ENCODE data around the gene UNKL. TPM values are rescaled to one million over a fixed set of nuclear protein-coding genes. Genes with fewer than 3 reads are reported as not detected.

Gene UNKL
- total RNA-seq, 2 donors from 2014 or later, result 32.6 to 96.7 TPM

DNA sequence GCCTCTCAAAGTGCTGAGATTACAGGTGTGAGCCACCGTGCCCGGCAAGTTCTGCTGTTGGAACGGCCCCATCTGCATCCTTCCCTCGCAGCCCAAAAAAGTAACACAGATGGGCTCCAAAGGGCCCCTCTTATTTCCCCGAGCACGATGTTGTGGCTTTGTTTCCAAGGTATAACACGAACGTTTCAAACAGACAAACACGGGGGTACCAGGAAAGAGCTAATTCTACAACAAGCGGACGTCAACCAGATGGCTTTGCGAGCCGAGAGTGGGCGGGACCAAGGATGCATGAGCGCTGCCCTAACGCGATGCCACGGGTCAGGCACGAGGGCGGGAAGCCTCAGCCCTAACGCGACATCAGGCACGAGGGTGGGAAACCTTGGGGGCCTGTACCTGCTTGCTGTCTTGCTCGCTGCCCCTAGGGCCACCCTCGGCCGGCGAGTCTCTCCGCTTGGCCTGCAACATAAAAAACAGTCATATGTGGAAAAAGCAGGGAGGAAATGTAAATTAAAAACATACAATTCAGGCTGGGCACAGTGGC lies 24.2 kb downstream of the UNKL start:
- H3K36me3 ChIP-seq, result peaks cover 3 to 22% of the 10 kb centered on the region in 2 donors
- H3K4me1 ChIP-seq (replicated peaks), result no peaks in the 10 kb centered on the region
- H3K9me3 ChIP-seq, result no peaks in the 10 kb centered on the region
- no peak overlapping the region for H3K4me3 ChIP-seq
- TF ChIP-seq POLR2AphosphoS5 (IDR thresholded peaks at IDR 0.05) (no peak), POLR2A (IDR thresholded peaks at IDR 0.05) (no peak)
- TF ChIP-seq, protein P1, sequence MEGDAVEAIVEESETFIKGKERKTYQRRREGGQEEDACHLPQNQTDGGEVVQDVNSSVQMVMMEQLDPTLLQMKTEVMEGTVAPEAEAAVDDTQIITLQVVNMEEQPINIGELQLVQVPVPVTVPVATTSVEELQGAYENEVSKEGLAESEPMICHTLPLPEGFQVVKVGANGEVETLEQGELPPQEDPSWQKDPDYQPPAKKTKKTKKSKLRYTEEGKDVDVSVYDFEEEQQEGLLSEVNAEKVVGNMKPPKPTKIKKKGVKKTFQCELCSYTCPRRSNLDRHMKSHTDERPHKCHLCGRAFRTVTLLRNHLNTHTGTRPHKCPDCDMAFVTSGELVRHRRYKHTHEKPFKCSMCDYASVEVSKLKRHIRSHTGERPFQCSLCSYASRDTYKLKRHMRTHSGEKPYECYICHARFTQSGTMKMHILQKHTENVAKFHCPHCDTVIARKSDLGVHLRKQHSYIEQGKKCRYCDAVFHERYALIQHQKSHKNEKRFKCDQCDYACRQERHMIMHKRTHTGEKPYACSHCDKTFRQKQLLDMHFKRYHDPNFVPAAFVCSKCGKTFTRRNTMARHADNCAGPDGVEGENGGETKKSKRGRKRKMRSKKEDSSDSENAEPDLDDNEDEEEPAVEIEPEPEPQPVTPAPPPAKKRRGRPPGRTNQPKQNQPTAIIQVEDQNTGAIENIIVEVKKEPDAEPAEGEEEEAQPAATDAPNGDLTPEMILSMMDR (IDR thresholded peaks at IDR 0.05), result no peak
- no peak for DNase-seq (ENCODE audit: low spot score)
- 81% methylated on average over 28 of the region's 28 CpGs for WGBS
- no peaks in the 10 kb centered on the region for H3K27me3 ChIP-seq (replicated peaks; ENCODE audit: insufficient read depth)
- H3K27ac ChIP-seq, result no peak overlapping the region
- intact Hi-C loops (cut with DNase I), result no loop called here

DNA sequence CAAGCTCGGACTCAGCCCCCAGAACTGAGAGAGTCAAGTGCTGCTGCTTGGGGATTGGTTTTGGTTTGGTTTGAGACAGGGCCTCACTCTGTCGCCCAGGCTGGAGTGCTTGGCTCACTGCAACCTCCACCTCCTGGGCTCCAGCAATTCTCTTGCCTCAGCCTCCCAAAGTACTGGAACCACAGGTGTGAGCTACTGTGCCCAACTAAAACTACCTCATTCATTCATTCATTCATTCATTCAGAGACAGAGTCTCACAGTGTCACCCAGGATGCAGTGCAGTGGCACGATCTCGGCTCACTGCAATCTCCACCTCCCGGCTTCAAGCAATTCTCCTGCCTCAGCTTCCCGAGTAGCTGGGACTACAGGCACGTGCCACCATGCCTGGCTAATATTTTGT lies 24.7 kb downstream of the UNKL start:
- Histone ChIP-seq H3K9me3 (no peaks in the 10 kb centered on the region), H3K36me3 (peaks cover 3 to 22% of the 10 kb centered on the region in 2 donors), H3K4me1 (replicated peaks) (no peaks in the 10 kb centered on the region), H3K27ac (no peak overlapping the region), H3K27me3 (replicated peaks; ENCODE audit: insufficient read depth) (no peaks in the 10 kb centered on the region), H3K4me3 (no peak overlapping the region)
- intact Hi-C loops (cut with DNase I), result no loop called here
- TF ChIP-seq, protein P1 (IDR thresholded peaks at IDR 0.05), result no peak
- TF ChIP-seq POLR2AphosphoS5 (IDR thresholded peaks at IDR 0.05), result no peak
- no peak for TF ChIP-seq POLR2A (IDR thresholded peaks at IDR 0.05)
- 93% methylated on average over 7 of the region's 7 CpGs for WGBS
- no peak for DNase-seq (ENCODE audit: low spot score)

DNA sequence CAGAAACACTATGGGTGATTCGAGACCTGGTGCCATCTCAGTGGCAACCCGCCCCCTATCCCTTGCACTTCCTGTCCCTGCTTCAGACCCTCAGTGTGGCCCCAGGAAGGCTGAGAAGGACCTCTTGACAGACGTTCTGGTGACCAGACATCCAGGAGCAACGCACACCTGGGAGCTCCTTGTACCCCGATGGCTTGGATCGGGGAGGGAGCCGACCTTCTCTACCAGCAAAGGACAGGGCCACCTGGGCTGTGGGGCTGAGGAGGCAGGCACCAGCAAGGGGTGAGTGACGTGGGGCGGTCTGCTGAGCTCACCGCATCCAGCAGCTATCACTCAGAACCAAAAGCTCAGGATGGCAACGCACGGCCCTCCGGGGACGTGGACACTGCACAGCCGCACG lies 27.2 kb downstream of the UNKL start:
- no peak overlapping the region for H3K4me3 ChIP-seq
- no peaks in the 10 kb centered on the region for H3K27me3 ChIP-seq (replicated peaks; ENCODE audit: insufficient read depth)
- no peaks in the 10 kb centered on the region for H3K4me1 ChIP-seq (replicated peaks)
- WGBS, result 96% methylated on average over 12 of the region's 16 CpGs
- peaks cover 3 to 13% of the 10 kb centered on the region in 2 donors for H3K36me3 ChIP-seq
- TF ChIP-seq, protein P1 (IDR thresholded peaks at IDR 0.05), result no peak
- TF ChIP-seq POLR2A (IDR thresholded peaks at IDR 0.05), result no peak
- no peak for TF ChIP-seq POLR2AphosphoS5 (IDR thresholded peaks at IDR 0.05)
- no peak overlapping the region for H3K27ac ChIP-seq
- H3K9me3 ChIP-seq, result no peaks in the 10 kb centered on the region
- no peak for DNase-seq (ENCODE audit: low spot score)
- intact Hi-C loops (cut with DNase I), result no loop called here

DNA sequence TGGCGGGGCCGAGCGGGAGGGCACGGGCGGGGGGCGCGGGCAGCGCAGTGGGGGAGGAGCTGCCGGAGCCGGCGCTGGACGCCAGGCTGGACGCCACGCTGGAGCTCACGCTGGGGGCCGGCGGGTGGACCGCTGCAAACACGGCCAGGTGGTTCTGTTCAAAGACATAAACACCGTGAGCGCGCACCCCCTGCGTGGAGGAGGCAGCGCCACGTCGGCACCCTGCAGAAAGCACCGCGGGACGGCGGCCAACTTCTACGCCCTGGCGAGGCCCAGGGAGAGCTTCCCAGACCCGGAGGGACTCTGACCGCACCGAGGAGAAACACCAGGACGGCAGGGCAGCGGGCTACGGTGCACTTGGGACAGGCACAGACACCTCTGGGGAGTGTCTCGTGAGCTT lies 29.3 kb downstream of the UNKL start:
- TF ChIP-seq POLR2AphosphoS5 (IDR thresholded peaks at IDR 0.05), result no peak
- TF ChIP-seq POLR2A (IDR thresholded peaks at IDR 0.05), result no peak
- TF ChIP-seq, protein P1 (IDR thresholded peaks at IDR 0.05), result no peak
- Histone ChIP-seq H3K9me3 (no peaks in the 10 kb centered on the region), H3K27ac (no peak overlapping the region), H3K27me3 (replicated peaks; ENCODE audit: insufficient read depth) (no peaks in the 10 kb centered on the region), H3K36me3 (peaks cover 3% of the 10 kb centered on the region in 2 donors), H3K4me3 (no peak overlapping the region), H3K4me1 (replicated peaks) (no peaks in the 10 kb centered on the region)
- intact Hi-C loops (cut with DNase I), result no loop called here
- 92% methylated on average over 38 of the region's 39 CpGs for WGBS
- no peak for DNase-seq (ENCODE audit: low spot score)

GRCh38 chr16:1383556-1383955 lies 30.9 kb downstream of the UNKL start:
- Histone ChIP-seq H3K36me3 (no peaks in the 10 kb centered on the region), H3K9me3 (no peaks in the 10 kb centered on the region), H3K4me1 (replicated peaks) (no peaks in the 10 kb centered on the region), H3K27ac (no peak overlapping the region), H3K27me3 (replicated peaks; ENCODE audit: insufficient read depth) (no peaks in the 10 kb centered on the region), H3K4me3 (no peak overlapping the region)
- TF ChIP-seq POLR2A (IDR thresholded peaks at IDR 0.05), result no peak
- TF ChIP-seq, protein P1 (IDR thresholded peaks at IDR 0.05), result no peak
- WGBS, result 91% methylated on average over 18 of the region's 18 CpGs
- DNase-seq (ENCODE audit: low spot score), result no peak
- intact Hi-C loops (cut with DNase I), result no loop called here
